ENCODE data around the gene DLX2.
"Not testable (repeated sequence)": the region's sequence is repeated elsewhere in the genome, so short reads cannot be mapped to it uniquely, and the experiment has no call there.

Gene DLX2

GRCh38 chr2:172102391-172103359 lies at the start of gene DLX2:
Gene DLX2 (minus strand): TSS chr2:172102900. CDS start chr2:172102538, 362 bp downstream.
- peak; percentile 48 for ATAC-seq
- peak; percentile 80 for DNase-seq

- ATAC-seq, result no peak
- DNase-seq, result no peak
Measured at GRCh38 chr2:172147944-172148650, 45.4 kb upstream of the DLX2 start.

GRCh38 chr2:172143817-172144216 lies 41.1 kb upstream of the DLX2 start:
- ATAC-seq, result no peak

GRCh38 chr2:172138727-172139126 lies 36.0 kb upstream of the DLX2 start:
- DNase-seq, ATAC-seq: not testable (repeated sequence)

More at GRCh38 chr2:172143817-172144216, 41.1 kb upstream of the DLX2 start:
- DNase-seq, result no peak

GRCh38 chr2:172137943-172138342 lies 35.2 kb upstream of the DLX2 start:
- DNase-seq (no peak), ATAC-seq (no peak)

GRCh38 chr2:172137109-172137508 lies 34.4 kb upstream of the DLX2 start:
- ATAC-seq (no peak), DNase-seq (no peak)

- ATAC-seq (no peak), DNase-seq (no peak)
Measured at GRCh38 chr2:172135446-172135845, 32.7 kb upstream of the DLX2 start.

GRCh38 chr2:172134270-172134669 lies 31.6 kb upstream of the DLX2 start:
- DNase-seq (no peak), ATAC-seq (no peak)

- DNase-seq (no peak), ATAC-seq (no peak)
Measured at GRCh38 chr2:172131713-172132555, 29.2 kb upstream of the DLX2 start.

- DNase-seq, result no peak
- no peak for ATAC-seq
Measured at GRCh38 chr2:172129404-172129803, 26.7 kb upstream of the DLX2 start.

GRCh38 chr2:172128484-172128883 lies 25.8 kb upstream of the DLX2 start:
- ATAC-seq, result no peak
- DNase-seq, result no peak

- ATAC-seq (no peak), DNase-seq (no peak)
Measured at GRCh38 chr2:172120118-172120517, 17.4 kb upstream of the DLX2 start.

GRCh38 chr2:172119089-172119488 lies 16.4 kb upstream of the DLX2 start:
- DNase-seq, result no peak
- ATAC-seq, result no peak

- DNase-seq (no peak), ATAC-seq (no peak)
Measured at GRCh38 chr2:172116107-172116506, 13.4 kb upstream of the DLX2 start.

GRCh38 chr2:172114579-172114978 lies 11.9 kb upstream of the DLX2 start:
- ATAC-seq, result no peak

GRCh38 chr2:172114176-172114575 lies 11.5 kb upstream of the DLX2 start:
- ATAC-seq, DNase-seq: not testable (repeated sequence)

More at GRCh38 chr2:172114579-172114978, 11.9 kb upstream of the DLX2 start:
- no peak for DNase-seq

- DNase-seq (no peak), ATAC-seq (no peak)
Measured at GRCh38 chr2:172113617-172114016, 10.9 kb upstream of the DLX2 start.

GRCh38 chr2:172109988-172110811 lies 7.5 kb upstream of the DLX2 start:
- no peak for DNase-seq

GRCh38 chr2:172109256-172109987 lies 6.7 kb upstream of the DLX2 start:
- ATAC-seq, result no peak
- DNase-seq, result no peak

More at GRCh38 chr2:172109988-172110811, 7.5 kb upstream of the DLX2 start:
- no peak for ATAC-seq

- DNase-seq (no peak), ATAC-seq (no peak)
Measured at GRCh38 chr2:172108587-172108930, 5.9 kb upstream of the DLX2 start.

Data from stimulated activated naive CD8-positive, alpha-beta T cell treated with anti-CD3 and anti-CD28 coated beads, Interleukin-15, Interleukin-2, amounts not matched to agents 100 U/mL and 50 U/mL, for 24 hours (primary cell).